K562 (cell line): ENCODE results near the gene NOL4L. TPM values are rescaled to one million over a fixed set of nuclear protein-coding genes. Genes with fewer than 3 reads are reported as not detected.

Source experiments
- CC2D1A ChIP-seq: fragments of 450-650 bp; IDR thresholded peaks from 2 replicates; pipeline ENCODE4 v1.6.1; 2017; ENCODE audit warnings: mild to moderate bottlenecking
- FOXM1 ChIP-seq, 2 experiments: fragments of 450-650 bp in 1 of 2; sonication (generic) in 1 of 2; formaldehyde crosslinking in 1 of 2; IDR thresholded peaks; 2 replicates each; pipeline versions ENCODE4 v1.6.1 to v1.9.0; 2017 to 2022; ENCODE audit warnings: low read depth in 2 of 2, mild to moderate bottlenecking in 2 of 2, missing genetic modification reagents in 1 of 2, moderate library complexity in 1 of 2
- MYBL2 ChIP-seq, 2 experiments: fragments of 450-650 bp in 1 of 2; sonication (generic) in 1 of 2; formaldehyde crosslinking in 1 of 2; IDR thresholded peaks; 2 replicates each; pipeline versions ENCODE4 v1.6.1 to v1.8.1; 2017 to 2022; ENCODE audit warnings: borderline replicate concordance in 1 of 2, inconsistent platforms in 1 of 2, low read depth in 1 of 2, mild to moderate bottlenecking in 1 of 2, missing genetic modification reagents in 1 of 2, moderate library complexity in 1 of 2
- RUNX1 ChIP-seq: sonication (generic); IDR thresholded peaks from 2 replicates; pipeline ENCODE4 v1.6.1; 2016; ENCODE audit warnings: antibody characterized with exemption, low read depth
- SAFB2 ChIP-seq: fragments of 200-400 bp; formaldehyde crosslinking; IDR thresholded peaks from 2 replicates; pipeline ENCODE4 v1.6.1; 2018; ENCODE audit warnings: borderline replicate concordance, low read length, low read depth, moderate library complexity; ENCODE audit not compliant: severe bottlenecking
- SREBF1 ChIP-seq: fragments of 150-350 bp; IDR thresholded peaks from 2 replicates; pipeline ENCODE4 v1.6.1; 2014; ENCODE audit warnings: antibody characterized with exemption, low read depth, low read length, borderline replicate concordance
- XRCC3 ChIP-seq: fragments of 450-650 bp; IDR thresholded peaks from 2 replicates; pipeline ENCODE4 v1.6.1; 2017; ENCODE audit warnings: mild to moderate bottlenecking, moderate library complexity
- ZFP1 ChIP-seq: fragments of 450-650 bp; formaldehyde crosslinking; IDR thresholded peaks from 2 replicates; pipeline ENCODE4 v1.4.0; 2020; ENCODE audit warnings: mild to moderate bottlenecking, mixed read lengths
- ZFPM2 ChIP-seq: fragments of 250-450 bp; sonication (Bioruptor Pico); IDR thresholded peaks from 2 replicates; pipeline ENCODE4 v1.5.1; 2022; ENCODE audit warnings: mild to moderate bottlenecking
- ZFX ChIP-seq: sonication (generic); formaldehyde crosslinking; IDR thresholded peaks from 2 replicates; pipeline ENCODE4 v1.8.0; 2022; ENCODE audit warnings: mild to moderate bottlenecking, missing genetic modification reagents, moderate library complexity
- ZNF124 ChIP-seq: sonication (generic); formaldehyde crosslinking; IDR thresholded peaks from 2 replicates; pipeline ENCODE4 v1.8.1; 2022; ENCODE audit warnings: missing genetic modification reagents
- polyA plus RNA-seq, 8 experiments: library from polyadenylated mRNA; depleted of rRNA in 4 of 8; stranded (reverse) in 5 of 8; unstranded in 3 of 8; fragments of >200 nt; fragmentation: Nextera tagmentation in 2 of 8; fragmentation: Illumina TruSeq in 1 of 8; extraction: Ambion mirVana in 2 of 8; extraction: Trizol in 1 of 8; gene quantifications; 2 replicates each; pipeline versions ENCODE4 v1.2.1 to v1.2.3, GENCODE V29; 2011 to 2014; ENCODE audit warnings: inconsistent platforms in 1 of 8, missing spikeins in 1 of 8
- total RNA-seq, 7 experiments: library from RNA; depleted of rRNA in 6 of 7; stranded (reverse); fragments of >200 nt in 6 of 7; fragmentation: Illumina TruSeq in 2 of 7; extraction: Trizol in 2 of 7; gene quantifications; 2 replicates each; pipeline versions ENCODE4 v1.2.1 to v1.2.3, GENCODE V29; 2011 to 2021; ENCODE audit warnings: low replicate concordance in 1 of 7
- TF ChIP-seq, protein P1 (sequence below): sonication (generic); formaldehyde crosslinking; IDR thresholded peaks from 2 replicates; pipeline ENCODE4 v1.8.1; 2023; ENCODE audit warnings: mild to moderate bottlenecking, missing genetic modification reagents
- TF ChIP-seq, protein P2 (sequence below): fragments of 250-450 bp; sonication (Bioruptor Pico); IDR thresholded peaks from 2 replicates; pipeline ENCODE4 v1.8.0; 2021; ENCODE audit warnings: borderline replicate concordance, mild to moderate bottlenecking, moderate library complexity; ENCODE audit not compliant: poor library complexity, severe bottlenecking
- TF ChIP-seq, protein P3 (sequence below): fragments of 450-650 bp; IDR thresholded peaks from 2 replicates; pipeline ENCODE4 v1.7.0; 2016; ENCODE audit warnings: borderline replicate concordance

Gene NOL4L
- total and polyA plus RNA-seq, 9 of the 15 experiments (the other 6 are each of a cell fraction or from before 2014, with no cell fraction given), result 5.1 to 36.2 (median 13.6) TPM

DNA sequence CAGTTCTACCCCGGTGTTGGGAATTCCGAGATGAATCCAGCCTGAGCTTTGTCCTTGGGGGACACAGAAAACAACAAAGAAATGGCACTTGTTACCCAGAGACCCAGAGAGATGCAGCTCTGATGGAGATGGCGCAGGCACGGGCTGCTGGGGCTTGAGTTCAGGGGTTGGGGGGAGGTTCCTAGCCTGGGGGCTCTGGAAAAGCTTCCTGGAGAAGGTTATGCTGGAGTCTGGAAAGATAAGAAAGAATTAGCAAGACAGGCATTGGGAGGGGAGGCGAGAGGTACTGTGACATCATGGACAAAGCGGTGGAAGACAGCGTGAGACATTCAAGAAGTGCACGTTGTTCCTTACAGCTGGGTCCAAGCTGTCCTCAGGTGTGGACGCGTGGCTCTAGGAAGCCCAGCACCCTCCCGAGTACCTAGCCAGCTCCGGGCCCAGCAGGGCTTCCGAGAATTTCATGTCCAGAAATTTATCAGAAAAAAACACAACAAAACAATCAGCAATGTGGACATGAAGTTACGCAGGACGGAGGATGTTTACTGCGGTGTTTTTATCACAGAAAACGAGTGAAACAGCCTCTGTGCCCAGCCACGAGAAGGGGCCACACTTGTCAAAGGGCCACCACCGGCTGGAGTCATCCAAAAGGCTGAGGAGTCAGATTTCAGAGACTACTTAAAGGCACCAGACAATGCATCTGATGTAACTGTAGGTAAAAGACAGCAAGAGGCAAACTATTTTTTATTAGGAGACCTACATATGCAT, 49.1 kb upstream of the NOL4L start (continued):
- TF ChIP-seq XRCC3 (no peak), RUNX1 (no peak), SAFB2 (no peak), ZFPM2 (CRISPR knock-in tag) (no peak), CC2D1A (no peak), MYBL2 (IDR thresholded peaks at IDR 0.05; ENCODE audit: low read depth) (no peak), MYBL2 (CRISPR knock-in tag; IDR thresholded peaks at IDR 0.05; ENCODE audit: borderline replicate concordance) (no peak), FOXM1 (IDR thresholded peaks at IDR 0.05; ENCODE audit: low read depth) (no peak), FOXM1 (CRISPR knock-in tag; IDR thresholded peaks at IDR 0.05; ENCODE audit: low read depth) (no peak), ZFX (CRISPR knock-in tag) (0 out of 2 replicates have a peak, but pooled peaks have one; percentile 13), ZNF124 (CRISPR knock-in tag) (no peak), SREBF1 (no peak), ZFP1 (no peak)
- TF ChIP-seq, protein P1, sequence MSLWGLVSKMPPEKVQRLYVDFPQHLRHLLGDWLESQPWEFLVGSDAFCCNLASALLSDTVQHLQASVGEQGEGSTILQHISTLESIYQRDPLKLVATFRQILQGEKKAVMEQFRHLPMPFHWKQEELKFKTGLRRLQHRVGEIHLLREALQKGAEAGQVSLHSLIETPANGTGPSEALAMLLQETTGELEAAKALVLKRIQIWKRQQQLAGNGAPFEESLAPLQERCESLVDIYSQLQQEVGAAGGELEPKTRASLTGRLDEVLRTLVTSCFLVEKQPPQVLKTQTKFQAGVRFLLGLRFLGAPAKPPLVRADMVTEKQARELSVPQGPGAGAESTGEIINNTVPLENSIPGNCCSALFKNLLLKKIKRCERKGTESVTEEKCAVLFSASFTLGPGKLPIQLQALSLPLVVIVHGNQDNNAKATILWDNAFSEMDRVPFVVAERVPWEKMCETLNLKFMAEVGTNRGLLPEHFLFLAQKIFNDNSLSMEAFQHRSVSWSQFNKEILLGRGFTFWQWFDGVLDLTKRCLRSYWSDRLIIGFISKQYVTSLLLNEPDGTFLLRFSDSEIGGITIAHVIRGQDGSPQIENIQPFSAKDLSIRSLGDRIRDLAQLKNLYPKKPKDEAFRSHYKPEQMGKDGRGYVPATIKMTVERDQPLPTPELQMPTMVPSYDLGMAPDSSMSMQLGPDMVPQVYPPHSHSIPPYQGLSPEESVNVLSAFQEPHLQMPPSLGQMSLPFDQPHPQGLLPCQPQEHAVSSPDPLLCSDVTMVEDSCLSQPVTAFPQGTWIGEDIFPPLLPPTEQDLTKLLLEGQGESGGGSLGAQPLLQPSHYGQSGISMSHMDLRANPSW (CRISPR knock-in tag), result no peak
- TF ChIP-seq, protein P2, sequence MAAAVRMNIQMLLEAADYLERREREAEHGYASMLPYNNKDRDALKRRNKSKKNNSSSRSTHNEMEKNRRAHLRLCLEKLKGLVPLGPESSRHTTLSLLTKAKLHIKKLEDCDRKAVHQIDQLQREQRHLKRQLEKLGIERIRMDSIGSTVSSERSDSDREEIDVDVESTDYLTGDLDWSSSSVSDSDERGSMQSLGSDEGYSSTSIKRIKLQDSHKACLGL (CRISPR knock-in tag), result no peak
- TF ChIP-seq, protein P3, sequence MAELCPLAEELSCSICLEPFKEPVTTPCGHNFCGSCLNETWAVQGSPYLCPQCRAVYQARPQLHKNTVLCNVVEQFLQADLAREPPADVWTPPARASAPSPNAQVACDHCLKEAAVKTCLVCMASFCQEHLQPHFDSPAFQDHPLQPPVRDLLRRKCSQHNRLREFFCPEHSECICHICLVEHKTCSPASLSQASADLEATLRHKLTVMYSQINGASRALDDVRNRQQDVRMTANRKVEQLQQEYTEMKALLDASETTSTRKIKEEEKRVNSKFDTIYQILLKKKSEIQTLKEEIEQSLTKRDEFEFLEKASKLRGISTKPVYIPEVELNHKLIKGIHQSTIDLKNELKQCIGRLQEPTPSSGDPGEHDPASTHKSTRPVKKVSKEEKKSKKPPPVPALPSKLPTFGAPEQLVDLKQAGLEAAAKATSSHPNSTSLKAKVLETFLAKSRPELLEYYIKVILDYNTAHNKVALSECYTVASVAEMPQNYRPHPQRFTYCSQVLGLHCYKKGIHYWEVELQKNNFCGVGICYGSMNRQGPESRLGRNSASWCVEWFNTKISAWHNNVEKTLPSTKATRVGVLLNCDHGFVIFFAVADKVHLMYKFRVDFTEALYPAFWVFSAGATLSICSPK, result no peak
